ENCODE measurements around the gene RNF224. TPM values are rescaled to one million over a fixed set of nuclear protein-coding genes. Genes with fewer than 3 reads are reported as not detected.

The RNF224 gene
- total and polyA plus RNA-seq, 2 of the 13 experiments (the other 11 are each of a cell fraction or from before 2014, with no cell fraction given): 0.09 TPM; not detected in 1

DNA sequence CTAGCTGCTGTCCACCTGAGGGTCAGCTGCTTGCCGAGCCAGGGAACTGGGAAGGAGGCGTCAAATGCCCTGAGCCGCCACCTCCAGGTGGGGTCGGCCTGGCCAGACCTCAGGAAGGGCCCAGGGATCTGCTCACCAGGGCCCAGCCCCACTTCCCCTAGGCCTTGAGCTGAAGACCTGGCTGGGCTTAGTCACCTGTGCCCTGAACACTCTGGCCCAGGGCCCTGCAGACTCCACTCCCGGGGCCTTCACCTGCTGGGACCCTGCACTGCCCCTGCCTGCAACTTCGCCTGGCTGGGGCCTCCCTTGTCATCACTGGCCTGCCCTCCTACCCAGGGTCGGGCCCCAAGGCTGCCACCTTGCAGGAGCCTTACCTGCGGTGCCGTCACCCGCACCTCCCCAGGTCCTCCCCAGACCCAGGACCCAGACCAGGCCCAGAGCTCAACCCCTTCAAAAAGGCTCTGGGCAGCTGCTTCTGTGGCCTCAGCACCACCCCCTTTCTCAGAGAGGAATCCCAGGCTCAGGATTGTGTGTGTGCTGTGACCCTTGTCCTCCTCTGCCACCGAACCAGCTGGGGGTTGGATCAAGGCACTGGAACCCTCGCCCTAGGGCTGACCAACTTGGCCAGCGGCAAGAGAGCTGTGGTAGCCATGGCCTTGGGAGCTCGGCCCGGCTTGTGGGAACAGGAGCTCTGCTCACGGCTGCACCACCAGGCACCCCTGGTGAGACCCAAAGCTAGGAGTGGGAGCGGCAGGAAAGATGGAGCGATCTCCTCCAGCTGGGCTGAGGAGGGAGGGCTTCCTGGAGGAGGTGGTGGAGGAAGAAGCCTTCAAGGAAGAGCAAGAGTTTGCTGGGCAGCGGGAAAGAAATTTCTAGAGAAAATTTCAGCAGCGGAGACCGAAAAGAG lies 26.7 kb downstream of the RNF224 start (continued):
- TF ChIP-seq ZNF598 (CRISPR knock-in tag; IDR thresholded peaks at IDR 0.05; ENCODE audit: borderline replicate concordance) (no peak), E2F2 (CRISPR knock-in tag; IDR thresholded peaks at IDR 0.05; ENCODE audit: borderline replicate concordance) (no peak), SRSF1 (optimal IDR thresholded peaks at IDR 0.05; ENCODE audit: low read depth, low read length) (no peak), RFX5 (IDR thresholded peaks at IDR 0.05; ENCODE audit: low read depth, low read length) (no peak), ZNF331 (CRISPR knock-in tag; IDR thresholded peaks at IDR 0.05) (0 out of 2 replicates have a peak, but pooled peaks have one; percentile 2), ZFP1 (CRISPR knock-in tag; IDR thresholded peaks at IDR 0.05) (no peak), WIZ (CRISPR knock-in tag; IDR thresholded peaks at IDR 0.05) (no peak), NFIC (IDR thresholded peaks at IDR 0.05; ENCODE audit: low read length) (no peak), SALL2 (CRISPR knock-in tag; IDR thresholded peaks at IDR 0.05) (no peak), KMT2A (CRISPR knock-in tag; IDR thresholded peaks at IDR 0.05) (no peak), MXD3 (CRISPR knock-in tag; IDR thresholded peaks at IDR 0.05) (no peak), SMAD3 (CRISPR knock-in tag; IDR thresholded peaks at IDR 0.05) (no peak), ZNF883 (CRISPR knock-in tag; IDR thresholded peaks at IDR 0.05; ENCODE audit: not compliant biosample characterization) (no peak), ZNF292 (CRISPR knock-in tag; IDR thresholded peaks at IDR 0.05; ENCODE audit: borderline replicate concordance, low read depth) (peak; percentile 66; the same call in 1 of the 2 replicates), SAP130 (CRISPR knock-in tag; IDR thresholded peaks at IDR 0.05; ENCODE audit: low read depth) (peak; percentile 72), NR2C2 (CRISPR knock-in tag; IDR thresholded peaks at IDR 0.05; ENCODE audit: borderline replicate concordance) (peak; percentile 16; the same call in 1 of the 2 replicates)
- TF ChIP-seq, protein P1, sequence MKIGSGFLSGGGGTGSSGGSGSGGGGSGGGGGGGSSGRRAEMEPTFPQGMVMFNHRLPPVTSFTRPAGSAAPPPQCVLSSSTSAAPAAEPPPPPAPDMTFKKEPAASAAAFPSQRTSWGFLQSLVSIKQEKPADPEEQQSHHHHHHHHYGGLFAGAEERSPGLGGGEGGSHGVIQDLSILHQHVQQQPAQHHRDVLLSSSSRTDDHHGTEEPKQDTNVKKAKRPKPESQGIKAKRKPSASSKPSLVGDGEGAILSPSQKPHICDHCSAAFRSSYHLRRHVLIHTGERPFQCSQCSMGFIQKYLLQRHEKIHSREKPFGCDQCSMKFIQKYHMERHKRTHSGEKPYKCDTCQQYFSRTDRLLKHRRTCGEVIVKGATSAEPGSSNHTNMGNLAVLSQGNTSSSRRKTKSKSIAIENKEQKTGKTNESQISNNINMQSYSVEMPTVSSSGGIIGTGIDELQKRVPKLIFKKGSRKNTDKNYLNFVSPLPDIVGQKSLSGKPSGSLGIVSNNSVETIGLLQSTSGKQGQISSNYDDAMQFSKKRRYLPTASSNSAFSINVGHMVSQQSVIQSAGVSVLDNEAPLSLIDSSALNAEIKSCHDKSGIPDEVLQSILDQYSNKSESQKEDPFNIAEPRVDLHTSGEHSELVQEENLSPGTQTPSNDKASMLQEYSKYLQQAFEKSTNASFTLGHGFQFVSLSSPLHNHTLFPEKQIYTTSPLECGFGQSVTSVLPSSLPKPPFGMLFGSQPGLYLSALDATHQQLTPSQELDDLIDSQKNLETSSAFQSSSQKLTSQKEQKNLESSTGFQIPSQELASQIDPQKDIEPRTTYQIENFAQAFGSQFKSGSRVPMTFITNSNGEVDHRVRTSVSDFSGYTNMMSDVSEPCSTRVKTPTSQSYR (CRISPR knock-in tag; IDR thresholded peaks at IDR 0.05; ENCODE audit: borderline replicate concordance): peak; percentile 34; the same call in 1 of the 2 replicates
- TF ChIP-seq, protein P2, sequence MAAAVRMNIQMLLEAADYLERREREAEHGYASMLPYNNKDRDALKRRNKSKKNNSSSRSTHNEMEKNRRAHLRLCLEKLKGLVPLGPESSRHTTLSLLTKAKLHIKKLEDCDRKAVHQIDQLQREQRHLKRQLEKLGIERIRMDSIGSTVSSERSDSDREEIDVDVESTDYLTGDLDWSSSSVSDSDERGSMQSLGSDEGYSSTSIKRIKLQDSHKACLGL (CRISPR knock-in tag; IDR thresholded peaks at IDR 0.05): peak; percentile 64
- TF ChIP-seq, protein P3, sequence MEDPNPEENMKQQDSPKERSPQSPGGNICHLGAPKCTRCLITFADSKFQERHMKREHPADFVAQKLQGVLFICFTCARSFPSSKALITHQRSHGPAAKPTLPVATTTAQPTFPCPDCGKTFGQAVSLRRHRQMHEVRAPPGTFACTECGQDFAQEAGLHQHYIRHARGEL (CRISPR knock-in tag; IDR thresholded peaks at IDR 0.05): no peak
- TF ChIP-seq, protein P4, sequence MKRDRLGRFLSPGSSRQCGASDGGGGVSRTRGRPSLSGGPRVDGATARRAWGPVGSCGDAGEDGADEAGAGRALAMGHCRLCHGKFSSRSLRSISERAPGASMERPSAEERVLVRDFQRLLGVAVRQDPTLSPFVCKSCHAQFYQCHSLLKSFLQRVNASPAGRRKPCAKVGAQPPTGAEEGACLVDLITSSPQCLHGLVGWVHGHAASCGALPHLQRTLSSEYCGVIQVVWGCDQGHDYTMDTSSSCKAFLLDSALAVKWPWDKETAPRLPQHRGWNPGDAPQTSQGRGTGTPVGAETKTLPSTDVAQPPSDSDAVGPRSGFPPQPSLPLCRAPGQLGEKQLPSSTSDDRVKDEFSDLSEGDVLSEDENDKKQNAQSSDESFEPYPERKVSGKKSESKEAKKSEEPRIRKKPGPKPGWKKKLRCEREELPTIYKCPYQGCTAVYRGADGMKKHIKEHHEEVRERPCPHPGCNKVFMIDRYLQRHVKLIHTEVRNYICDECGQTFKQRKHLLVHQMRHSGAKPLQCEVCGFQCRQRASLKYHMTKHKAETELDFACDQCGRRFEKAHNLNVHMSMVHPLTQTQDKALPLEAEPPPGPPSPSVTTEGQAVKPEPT (CRISPR knock-in tag; IDR thresholded peaks at IDR 0.05; ENCODE audit: low read depth): no peak
- TF ChIP-seq, protein P5, sequence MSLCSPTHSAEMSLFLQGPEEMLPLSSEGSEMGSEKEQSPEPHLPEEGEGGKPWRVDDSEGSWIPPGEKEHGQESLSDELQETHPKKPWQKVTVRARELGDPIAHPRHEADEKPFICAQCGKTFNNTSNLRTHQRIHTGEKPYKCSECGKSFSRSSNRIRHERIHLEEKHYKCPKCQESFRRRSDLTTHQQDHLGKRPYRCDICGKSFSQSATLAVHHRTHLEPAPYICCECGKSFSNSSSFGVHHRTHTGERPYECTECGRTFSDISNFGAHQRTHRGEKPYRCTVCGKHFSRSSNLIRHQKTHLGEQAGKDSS (CRISPR knock-in tag; IDR thresholded peaks at IDR 0.05; ENCODE audit: borderline replicate concordance, low read depth): no peak
